OCI-LY1 (cell line): ENCODE measurements around the gene MARVELD2.
"Not testable (repeated sequence)": the region's sequence is repeated elsewhere in the genome, so short reads cannot be mapped to it uniquely, and the experiment has no call there.

Experiments
- H2AFZ ChIP-seq: fragments of 200-600 bp; sonication (generic), shearing (Covaris generic); 2 replicates; pipeline ENCODE4 v1.6.0; 2014; ENCODE audit warnings: antibody characterized with exemption, mild to moderate bottlenecking, low read length
- H3F3A ChIP-seq: fragments of 200-600 bp; sonication (generic), shearing (Covaris generic); 2 replicates; pipeline ENCODE4 v1.6.0; 2014; ENCODE audit warnings: mild to moderate bottlenecking, antibody characterized with exemption, low read length, moderate library complexity; ENCODE audit not compliant: insufficient read depth
- H3K27ac ChIP-seq: fragments of 200-600 bp; sonication (generic); 2 replicates; pipeline ENCODE4 v1.5.1; 2014; ENCODE audit warnings: low read length, mixed run types, mild to moderate bottlenecking, low read depth; ENCODE audit not compliant: poor library complexity, severe bottlenecking
- H3K27me3 ChIP-seq: fragments of 200-600 bp; sonication (generic); 2 replicates; pipeline ENCODE4 v1.6.0; 2014; ENCODE audit warnings: antibody characterized with exemption, mild to moderate bottlenecking, low read length, moderate library complexity; ENCODE audit not compliant: insufficient read depth
- H3K36me3 ChIP-seq: fragments of 200-600 bp; sonication (generic); 2 replicates; pipeline ENCODE4 v1.6.1; 2014; ENCODE audit warnings: mild to moderate bottlenecking, antibody characterized with exemption, low read length, moderate library complexity, mixed read lengths; ENCODE audit not compliant: insufficient read depth
- H3K4me1 ChIP-seq: fragments of 200-600 bp; sonication (generic); 2 replicates; pipeline ENCODE4 v1.5.1; 2014; ENCODE audit warnings: mild to moderate bottlenecking, low read length, moderate library complexity; ENCODE audit not compliant: insufficient read depth, severe bottlenecking
- H3K4me2 ChIP-seq: fragments of 200-600 bp; sonication (generic), shearing (Covaris generic); 2 replicates; pipeline ENCODE4 v1.6.1; 2014; ENCODE audit warnings: low read length
- H3K4me3 ChIP-seq: fragments of 200-600 bp; sonication (generic); 2 replicates; pipeline ENCODE4 v1.5.1; 2014; ENCODE audit warnings: low read length, low read depth, mild to moderate bottlenecking, mixed read lengths; ENCODE audit not compliant: poor library complexity, severe bottlenecking
- H3K79me2 ChIP-seq: fragments of 200-600 bp; shearing (Covaris generic); 2 replicates; pipeline ENCODE4 v1.6.1; 2016; ENCODE audit warnings: mixed run types, low read length, mixed read lengths; ENCODE audit not compliant: insufficient read depth
- H3K9ac ChIP-seq: fragments of 200-600 bp; sonication (generic), shearing (Covaris generic); 2 replicates; pipeline ENCODE4 v1.6.1; 2014; ENCODE audit warnings: mild to moderate bottlenecking, low read length, mixed read lengths
- H3K9me2 ChIP-seq: fragments of 200-600 bp; sonication (generic), shearing (Covaris generic); 2 replicates; pipeline ENCODE4 v1.6.1; 2014; ENCODE audit warnings: low read depth, mild to moderate bottlenecking, low read length, mixed read lengths
- H3K9me3 ChIP-seq: fragments of 200-600 bp; shearing (Covaris generic); 2 replicates; pipeline ENCODE4 v1.6.1; 2014; ENCODE audit warnings: low read length, mixed read lengths
- H4K20me1 ChIP-seq: fragments of 200-600 bp; sonication (generic), shearing (Covaris generic); 2 replicates; pipeline ENCODE4 v1.6.0; 2016; ENCODE audit warnings: mild to moderate bottlenecking, low read length; ENCODE audit not compliant: insufficient read depth
- CTCF ChIP-seq: fragments of 200-600 bp; sonication (generic), shearing (Covaris generic); IDR thresholded peaks from 2 replicates; pipeline ENCODE4 v1.5.1; 2017; ENCODE audit warnings: mild to moderate bottlenecking, antibody characterized with exemption, low read length, moderate library complexity, mixed read lengths
- EZH2 ChIP-seq: fragments of 200-600 bp; sonication (generic), shearing (Covaris generic); IDR thresholded peaks from 2 replicates; pipeline ENCODE4 v1.8.0; 2017; ENCODE audit warnings: borderline replicate concordance, mixed run types, mild to moderate bottlenecking, antibody characterized with exemption, low read length, moderate library complexity, mixed read lengths

MARVELD2 gene

GRCh38 chr5:69449511-69449910 is 34.6 kb downstream of the MARVELD2 start:
- no peak overlapping the region for H3K9ac ChIP-seq
- TF ChIP-seq CTCF, result no peak
- no peak for TF ChIP-seq EZH2

GRCh38 chr5:69450116-69450515 is 35.2 kb downstream of the MARVELD2 start:
- H3K9me2 ChIP-seq, result no peaks in the 10 kb centered on the region

More at GRCh38 chr5:69449511-69449910, 34.6 kb downstream of the MARVELD2 start:
- Histone ChIP-seq H2AFZ (no peak overlapping the region), H3K79me2 (no peaks in the 10 kb centered on the region), H3K9me2 (no peaks in the 10 kb centered on the region), H3K4me2 (no peak overlapping the region), H3K27me3 (no peaks in the 10 kb centered on the region), H3K36me3 (no peaks in the 10 kb centered on the region), H4K20me1 (no peaks in the 10 kb centered on the region), H3K27ac (no peak overlapping the region), H3K4me3 (no peak overlapping the region), H3F3A (no peaks in the 10 kb centered on the region), H3K4me1 (no peaks in the 10 kb centered on the region), H3K9me3 (no peaks in the 10 kb centered on the region)

GRCh38 chr5:69450527-69450926 is 35.6 kb downstream of the MARVELD2 start:
- H3K9ac ChIP-seq, H3F3A ChIP-seq, H3K79me2 ChIP-seq, H3K27ac ChIP-seq, H3K4me2 ChIP-seq, H2AFZ ChIP-seq, H3K27me3 ChIP-seq, H3K9me2 ChIP-seq, H4K20me1 ChIP-seq, H3K36me3 ChIP-seq, H3K4me3 ChIP-seq, H3K9me3 ChIP-seq, H3K4me1 ChIP-seq: not testable (repeated sequence)

More at GRCh38 chr5:69450116-69450515, 35.2 kb downstream of the MARVELD2 start:
- H3K27me3 ChIP-seq, result no peaks in the 10 kb centered on the region
- H3F3A ChIP-seq, result no peaks in the 10 kb centered on the region
- no peak overlapping the region for H3K4me2 ChIP-seq
- H3K36me3 ChIP-seq, result no peaks in the 10 kb centered on the region
- H3K4me3 ChIP-seq, result no peak overlapping the region
- no peaks in the 10 kb centered on the region for H3K9me3 ChIP-seq
- H3K4me1 ChIP-seq, result no peaks in the 10 kb centered on the region
- no peak overlapping the region for H2AFZ ChIP-seq
- TF ChIP-seq CTCF (no peak), EZH2 (no peak)
- H3K9ac ChIP-seq, result no peak overlapping the region
- H4K20me1 ChIP-seq, result no peaks in the 10 kb centered on the region
- no peak overlapping the region for H3K27ac ChIP-seq
- no peaks in the 10 kb centered on the region for H3K79me2 ChIP-seq

- Histone ChIP-seq H3K4me2 (no peak overlapping the region), H3F3A (no peaks in the 10 kb centered on the region), H4K20me1 (no peaks in the 10 kb centered on the region), H3K9me2 (no peaks in the 10 kb centered on the region), H3K36me3 (no peaks in the 10 kb centered on the region), H3K27ac (no peak overlapping the region), H3K9me3 (no peaks in the 10 kb centered on the region), H3K4me1 (no peaks in the 10 kb centered on the region), H3K9ac (no peak overlapping the region), H3K27me3 (no peaks in the 10 kb centered on the region), H3K4me3 (no peak overlapping the region), H3K79me2 (no peaks in the 10 kb centered on the region), H2AFZ (no peak overlapping the region)
- TF ChIP-seq CTCF (no peak), EZH2 (no peak)
Observed at GRCh38 chr5:69451941-69452647, 37.2 kb downstream of the MARVELD2 start.

GRCh38 chr5:69453487-69453886 is 38.6 kb downstream of the MARVELD2 start:
- H3K79me2 ChIP-seq, H3K4me3 ChIP-seq, H3K9me3 ChIP-seq, H3K36me3 ChIP-seq, H2AFZ ChIP-seq, H3K9me2 ChIP-seq, H4K20me1 ChIP-seq, H3K9ac ChIP-seq, H3K27me3 ChIP-seq, H3K4me2 ChIP-seq, H3F3A ChIP-seq, H3K4me1 ChIP-seq, H3K27ac ChIP-seq: not testable (repeated sequence)
